Left lung (tissue), 10 donors: ENCODE measurements around the gene ACSF3. TPM values are rescaled to one million over a fixed set of nuclear protein-coding genes. Genes with fewer than 3 reads are reported as not detected.

Source experiments
- ATAC-seq: fragments of 200-7000 bp; cut with Tn5 transposase; one replicate; pipeline ENCODE4 v1.9.1; 2020; ENCODE audit warnings: moderate library complexity
- DNase-seq, 4 donors: peaks; one replicate each; pipeline ENCODE4 v3.0.0-alpha.2; 2013 to 2020
- H3K27ac ChIP-seq, 2 donors: fragments of 200-600 bp; sonication (generic) in 1 of 2; one replicate each; pipeline versions ENCODE4 v1.5.0 to v1.8.0; 2020 to 2021
- H3K27me3 ChIP-seq, 2 donors: fragments of 200-600 bp; sonication (generic) in 1 of 2; one replicate each; pipeline versions ENCODE4 v1.5.0 to v1.8.0; 2020 to 2021
- H3K36me3 ChIP-seq, 2 donors: fragments of 200-600 bp; sonication (generic) in 1 of 2; one replicate each; pipeline versions ENCODE4 v1.5.0 to v1.8.0; 2020 to 2021
- H3K4me1 ChIP-seq, 2 donors: fragments of 200-600 bp; one replicate each; pipeline ENCODE4 v1.8.0; 2021
- H3K4me3 ChIP-seq, 2 donors: fragments of 200-600 bp; sonication (generic) in 1 of 2; one replicate each; pipeline versions ENCODE4 v1.5.0 to v1.8.0; 2020 to 2021; ENCODE audit warnings: mild to moderate bottlenecking in 1 of 2
- H3K9me3 ChIP-seq, 2 donors: fragments of 200-600 bp; sonication (generic) in 1 of 2; one replicate each; pipeline versions ENCODE4 v1.5.0 to v1.8.0; 2020 to 2021
- CTCF ChIP-seq, 2 donors: fragments of 200-600 bp; sonication (generic) in 1 of 2; IDR thresholded peaks; one replicate each; pipeline versions ENCODE4 v1.5.0 to v1.8.0; 2021; ENCODE audit warnings: antibody characterized with exemption in 2 of 2
- intact Hi-C, 2 donors: fragments of 100-400 bp; cut with DNase I; formaldehyde crosslinking; loops; one replicate each; pipeline versions ENCODE4 v1.11.2 to v1.14.2; 2022
- polyA plus RNA-seq, 6 donors: library from polyadenylated mRNA; unstranded; fragments of 120-200 nt; gene quantifications; one replicate each; pipeline ENCODE4 v1.2.1, GENCODE V29; 2013; ENCODE audit not compliant: insufficient read length in 6 of 6
- total RNA-seq, 2 donors: library from RNA; stranded (reverse); fragmentation: NEBNext Ultra II Directional; extraction: Animal tissue kit (Norgen Biotek cat#: 25700); gene quantifications; one replicate each; pipeline ENCODE4 v1.2.1, GENCODE V29; 2021
- donor health status: DM: no; HTN: yes; CAD: no.
- donor health status: DM: no; HTN: no; CAD: no.

Gene ACSF3
- total and polyA plus RNA-seq, 8 donors, result 30.0 to 38.4 (median 33.7) TPM

- no peak for ATAC-seq
- no peaks in the 10 kb centered on the region for H3K9me3 ChIP-seq
- DNase-seq, result peak in 1 of 4 donors; percentile 58
- TF ChIP-seq CTCF (IDR thresholded peaks at IDR 0.05), result no peak
- no peak overlapping the region for H3K4me3 ChIP-seq
- H3K36me3 ChIP-seq, result peaks cover 0 to 76% of the 10 kb centered on the region in 2 donors
- intact Hi-C loops, result no loop called here
- H3K4me1 ChIP-seq, result peaks cover 0 to 28% of the 10 kb centered on the region in 2 donors
- no peak overlapping the region for H3K27ac ChIP-seq
- H3K27me3 ChIP-seq, result no peaks in the 10 kb centered on the region
Measured at GRCh38 chr16:89102041-89102471, 8.4 kb downstream of the ACSF3 start.

GRCh38 chr16:89102481-89103073, 8.9 kb downstream of the ACSF3 start:
- Histone ChIP-seq H3K4me1 (peaks cover 0 to 24% of the 10 kb centered on the region in 2 donors), H3K36me3 (peaks cover 0 to 81% of the 10 kb centered on the region in 2 donors), H3K27ac (no peak overlapping the region), H3K4me3 (no peak overlapping the region), H3K27me3 (no peaks in the 10 kb centered on the region), H3K9me3 (no peaks in the 10 kb centered on the region)
- intact Hi-C loops, result no loop called here
- TF ChIP-seq CTCF (IDR thresholded peaks at IDR 0.05), result no peak
- peak in 1 of 4 donors; percentile 50 for DNase-seq
- no peak for ATAC-seq

GRCh38 chr16:89103156-89103555, 9.5 kb downstream of the ACSF3 start:
- ATAC-seq, result no peak
- Histone ChIP-seq H3K4me3 (no peak overlapping the region), H3K9me3 (no peaks in the 10 kb centered on the region), H3K36me3 (peaks cover 0 to 87% of the 10 kb centered on the region in 2 donors), H3K4me1 (peaks cover 0 to 18% of the 10 kb centered on the region in 2 donors), H3K27ac (no peak overlapping the region), H3K27me3 (no peaks in the 10 kb centered on the region)
- no peak for TF ChIP-seq CTCF (IDR thresholded peaks at IDR 0.05)
- DNase-seq, result peak in 1 of 4 donors; percentile 53
- intact Hi-C loops, result no loop called here

- H3K4me1 ChIP-seq, result peaks cover 0 to 12% of the 10 kb centered on the region in 2 donors
- intact Hi-C loops, result no loop called here
- DNase-seq (peak in 1 of 4 donors; percentile 56), ATAC-seq (no peak)
- TF ChIP-seq CTCF (IDR thresholded peaks at IDR 0.05), result no peak
- H3K9me3 ChIP-seq, result no peaks in the 10 kb centered on the region
- no peak overlapping the region for H3K27ac ChIP-seq
- peaks cover 0 to 93% of the 10 kb centered on the region in 2 donors for H3K36me3 ChIP-seq
- no peak overlapping the region for H3K4me3 ChIP-seq
- no peaks in the 10 kb centered on the region for H3K27me3 ChIP-seq
Measured at GRCh38 chr16:89103781-89104180, 10.1 kb downstream of the ACSF3 start.

GRCh38 chr16:89104303-89104702, 10.7 kb downstream of the ACSF3 start:
- no peak overlapping the region for H3K27ac ChIP-seq
- no peak for ATAC-seq
- peaks cover 0 to 90% of the 10 kb centered on the region in 2 donors for H3K36me3 ChIP-seq
- no peak for TF ChIP-seq CTCF (IDR thresholded peaks at IDR 0.05)
- intact Hi-C loops, result no loop called here
- DNase-seq, result peak in 1 of 4 donors; percentile 58
- H3K9me3 ChIP-seq, result no peaks in the 10 kb centered on the region
- peaks cover 0 to 8% of the 10 kb centered on the region in 2 donors for H3K4me1 ChIP-seq
- H3K27me3 ChIP-seq, result no peaks in the 10 kb centered on the region
- H3K4me3 ChIP-seq, result no peak overlapping the region
